NB4 (cell line): ENCODE results near the gene RASA2.

Source experiments
- MYC ChIP-seq: IDR thresholded peaks from 2 replicates; pipeline ENCODE4 v1.6.1; 2011; ENCODE audit warnings: low read depth, low read length
- POLR2A ChIP-seq: IDR thresholded peaks from 2 replicates; pipeline ENCODE4 v1.6.1; 2011; ENCODE audit warnings: mild to moderate bottlenecking; ENCODE audit not compliant: insufficient read length; ENCODE audit errors: extremely low read depth
- TF ChIP-seq, protein P1 (sequence below): IDR thresholded peaks from one replicate; pipeline ENCODE4 v1.5.1; 2012; ENCODE audit warnings: low read depth, low read length
- TF ChIP-seq, protein P2 (sequence below): IDR thresholded peaks from 2 replicates; pipeline ENCODE4 v1.6.1; 2011; ENCODE audit warnings: low read depth, low read length

- TF ChIP-seq, protein P1, sequence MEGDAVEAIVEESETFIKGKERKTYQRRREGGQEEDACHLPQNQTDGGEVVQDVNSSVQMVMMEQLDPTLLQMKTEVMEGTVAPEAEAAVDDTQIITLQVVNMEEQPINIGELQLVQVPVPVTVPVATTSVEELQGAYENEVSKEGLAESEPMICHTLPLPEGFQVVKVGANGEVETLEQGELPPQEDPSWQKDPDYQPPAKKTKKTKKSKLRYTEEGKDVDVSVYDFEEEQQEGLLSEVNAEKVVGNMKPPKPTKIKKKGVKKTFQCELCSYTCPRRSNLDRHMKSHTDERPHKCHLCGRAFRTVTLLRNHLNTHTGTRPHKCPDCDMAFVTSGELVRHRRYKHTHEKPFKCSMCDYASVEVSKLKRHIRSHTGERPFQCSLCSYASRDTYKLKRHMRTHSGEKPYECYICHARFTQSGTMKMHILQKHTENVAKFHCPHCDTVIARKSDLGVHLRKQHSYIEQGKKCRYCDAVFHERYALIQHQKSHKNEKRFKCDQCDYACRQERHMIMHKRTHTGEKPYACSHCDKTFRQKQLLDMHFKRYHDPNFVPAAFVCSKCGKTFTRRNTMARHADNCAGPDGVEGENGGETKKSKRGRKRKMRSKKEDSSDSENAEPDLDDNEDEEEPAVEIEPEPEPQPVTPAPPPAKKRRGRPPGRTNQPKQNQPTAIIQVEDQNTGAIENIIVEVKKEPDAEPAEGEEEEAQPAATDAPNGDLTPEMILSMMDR, result no peak
- TF ChIP-seq MYC, result no peak
- TF ChIP-seq POLR2A, result no peak
- TF ChIP-seq, protein P2, sequence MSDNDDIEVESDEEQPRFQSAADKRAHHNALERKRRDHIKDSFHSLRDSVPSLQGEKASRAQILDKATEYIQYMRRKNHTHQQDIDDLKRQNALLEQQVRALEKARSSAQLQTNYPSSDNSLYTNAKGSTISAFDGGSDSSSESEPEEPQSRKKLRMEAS, result no peak
Measured at GRCh38 chr3:141546081-141546480, 59.3 kb downstream of the RASA2 start.
